ENCODE results near the gene LRRC3. TPM values are rescaled to one million over a fixed set of nuclear protein-coding genes. Genes with fewer than 3 reads are reported as not detected.

Gene LRRC3
- total RNA-seq, 1 experiment from 2014 or later = not detected

- in situ Hi-C loops (cut with HindIII; ENCODE audit: low pct_unique_long_range_greater_than_20kb, low sequenced_read_pairs) = no loop called here
- no peak for DNase-seq (ENCODE audit: low read depth)
These were observed 5.6 kb upstream of the LRRC3 start for GRCh38 chr21:44449473-44450363.

GRCh38 chr21:44450402-44450801, 4.9 kb upstream of the LRRC3 start:
- DNase-seq (ENCODE audit: low read depth) = no peak
- in situ Hi-C loops (cut with HindIII; ENCODE audit: low pct_unique_long_range_greater_than_20kb, low sequenced_read_pairs) = no loop called here

GRCh38 chr21:44450999-44451398, 4.3 kb upstream of the LRRC3 start:
- in situ Hi-C loops (cut with HindIII; ENCODE audit: low pct_unique_long_range_greater_than_20kb, low sequenced_read_pairs) = no loop called here
- no peak for DNase-seq (ENCODE audit: low read depth)

- in situ Hi-C loops (cut with HindIII; ENCODE audit: low pct_unique_long_range_greater_than_20kb, low sequenced_read_pairs) = no loop called here
- DNase-seq (ENCODE audit: low read depth) = no peak
These were observed 2.2 kb upstream of the LRRC3 start for GRCh38 chr21:44453120-44453519.

GRCh38 chr21:44454058-44454457, 1.3 kb upstream of the LRRC3 start:
- in situ Hi-C loops (cut with HindIII; ENCODE audit: low pct_unique_long_range_greater_than_20kb, low sequenced_read_pairs) = no loop called here

GRCh38 chr21:44455524-44456213, 359 bp downstream of the LRRC3 start:
- no peak for DNase-seq (ENCODE audit: low read depth)
- in situ Hi-C loops (cut with HindIII; ENCODE audit: low pct_unique_long_range_greater_than_20kb, low sequenced_read_pairs) = no loop called here

More at GRCh38 chr21:44454058-44454457, 1.3 kb upstream of the LRRC3 start:
- DNase-seq (ENCODE audit: low read depth) = no peak

GRCh38 chr21:44456214-44456914, 1.1 kb downstream of the LRRC3 start:
- no peak for DNase-seq (ENCODE audit: low read depth)
- in situ Hi-C loops (cut with HindIII; ENCODE audit: low pct_unique_long_range_greater_than_20kb, low sequenced_read_pairs) = no loop called here

- in situ Hi-C loops (cut with HindIII; ENCODE audit: low pct_unique_long_range_greater_than_20kb, low sequenced_read_pairs) = no loop called here
- no peak for DNase-seq (ENCODE audit: low read depth)
These were observed 1.8 kb downstream of the LRRC3 start for GRCh38 chr21:44456915-44457736.

GRCh38 chr21:44458971-44459711, 3.8 kb downstream of the LRRC3 start:
- no peak for DNase-seq (ENCODE audit: low read depth)

GRCh38 chr21:44459712-44460440, 4.6 kb downstream of the LRRC3 start:
- in situ Hi-C loops (cut with HindIII; ENCODE audit: low pct_unique_long_range_greater_than_20kb, low sequenced_read_pairs) = no loop called here
- no peak for DNase-seq (ENCODE audit: low read depth)

More at GRCh38 chr21:44458971-44459711, 3.8 kb downstream of the LRRC3 start:
- in situ Hi-C loops (cut with HindIII; ENCODE audit: low pct_unique_long_range_greater_than_20kb, low sequenced_read_pairs) = no loop called here

GRCh38 chr21:44460441-44460755, 5.1 kb downstream of the LRRC3 start:
- in situ Hi-C loops (cut with HindIII; ENCODE audit: low pct_unique_long_range_greater_than_20kb, low sequenced_read_pairs) = no loop called here
- no peak for DNase-seq (ENCODE audit: low read depth)

- in situ Hi-C loops (cut with HindIII; ENCODE audit: low pct_unique_long_range_greater_than_20kb, low sequenced_read_pairs) = no loop called here
- DNase-seq (ENCODE audit: low read depth) = no peak
These were observed 5.7 kb downstream of the LRRC3 start for GRCh38 chr21:44461005-44461404.

- DNase-seq (ENCODE audit: low read depth) = no peak
These were observed 6.2 kb downstream of the LRRC3 start for GRCh38 chr21:44461464-44462001.

GRCh38 chr21:44462086-44462833, 7.0 kb downstream of the LRRC3 start:
- no peak for DNase-seq (ENCODE audit: low read depth)
- in situ Hi-C loops (cut with HindIII; ENCODE audit: low pct_unique_long_range_greater_than_20kb, low sequenced_read_pairs) = no loop called here

More at GRCh38 chr21:44461464-44462001, 6.2 kb downstream of the LRRC3 start:
- in situ Hi-C loops (cut with HindIII; ENCODE audit: low pct_unique_long_range_greater_than_20kb, low sequenced_read_pairs) = no loop called here

- no peak for DNase-seq (ENCODE audit: low read depth)
- in situ Hi-C loops (cut with HindIII; ENCODE audit: low pct_unique_long_range_greater_than_20kb, low sequenced_read_pairs) = no loop called here
These were observed 7.5 kb downstream of the LRRC3 start for GRCh38 chr21:44462834-44463200.

GRCh38 chr21:44463724-44464123, 8.4 kb downstream of the LRRC3 start:
- in situ Hi-C loops (cut with HindIII; ENCODE audit: low pct_unique_long_range_greater_than_20kb, low sequenced_read_pairs) = no loop called here
- no peak for DNase-seq (ENCODE audit: low read depth)

Measured in Caki2 (cell line).